Measurements from ENCODE around the gene TMEM170B.

TMEM170B gene

GRCh38 chr6:11622156-11622555, 84.6 kb downstream of the TMEM170B start:
- Histone ChIP-seq H2AFZ (peak overlapping the region; percentile 39), H3K4me2 (ENCODE audit: low read length) (no peak overlapping the region), H3K9me3 (ENCODE audit: control insufficient read depth, low read length) (no peaks in the 10 kb centered on the region), H3K27ac (no peak overlapping the region), H3K27me3 (ENCODE audit: control insufficient read depth, insufficient read depth, low read length) (no peaks in the 10 kb centered on the region), H3K4me1 (peaks cover 15% of the 10 kb centered on the region), H3K4me3 (ENCODE audit: low read depth, low read length) (no peak overlapping the region), H3K36me3 (ENCODE audit: control insufficient read depth, insufficient read depth, low read length) (no peaks in the 10 kb centered on the region), H3K9ac (no peak overlapping the region), H3K79me2 (no peaks in the 10 kb centered on the region)
- TF ChIP-seq CTCF (IDR thresholded peaks at IDR 0.05) = no peak

- no peaks in the 10 kb centered on the region for H3K27me3 ChIP-seq (ENCODE audit: control insufficient read depth, insufficient read depth, low read length)
- H3K4me3 ChIP-seq (ENCODE audit: low read depth, low read length) = no peak overlapping the region
- peaks cover 15% of the 10 kb centered on the region for H3K4me1 ChIP-seq
- no peaks in the 10 kb centered on the region for H3K9me3 ChIP-seq (ENCODE audit: control insufficient read depth, low read length)
- H3K4me2 ChIP-seq (ENCODE audit: low read length) = no peak overlapping the region
- no peaks in the 10 kb centered on the region for H3K36me3 ChIP-seq (ENCODE audit: control insufficient read depth, insufficient read depth, low read length)
- no peak for TF ChIP-seq CTCF (IDR thresholded peaks at IDR 0.05)
- no peak overlapping the region for H3K9ac ChIP-seq
- no peak overlapping the region for H2AFZ ChIP-seq
- no peak overlapping the region for H3K27ac ChIP-seq
- H3K79me2 ChIP-seq = no peaks in the 10 kb centered on the region
These were observed 85.7 kb downstream of the TMEM170B start for GRCh38 chr6:11623272-11623671.

GRCh38 chr6:11625302-11625701, 87.8 kb downstream of the TMEM170B start:
- Histone ChIP-seq H3K79me2 (no peaks in the 10 kb centered on the region), H2AFZ (no peak overlapping the region), H3K27ac (no peak overlapping the region), H3K27me3 (ENCODE audit: control insufficient read depth, insufficient read depth, low read length) (no peaks in the 10 kb centered on the region), H3K4me3 (ENCODE audit: low read depth, low read length) (no peak overlapping the region), H3K9ac (no peak overlapping the region), H3K36me3 (ENCODE audit: control insufficient read depth, insufficient read depth, low read length) (no peaks in the 10 kb centered on the region), H3K4me1 (peaks cover 15% of the 10 kb centered on the region), H3K4me2 (ENCODE audit: low read length) (no peak overlapping the region), H3K9me3 (ENCODE audit: control insufficient read depth, low read length) (no peaks in the 10 kb centered on the region)
- no peak for TF ChIP-seq CTCF (IDR thresholded peaks at IDR 0.05)

GRCh38 chr6:11626356-11626755, 88.8 kb downstream of the TMEM170B start:
- Histone ChIP-seq H3K9ac (no peak overlapping the region), H3K4me3 (ENCODE audit: low read depth, low read length) (no peak overlapping the region), H3K4me1 (peaks cover 7% of the 10 kb centered on the region)

More at GRCh38 chr6:11626356-11626755, 88.8 kb downstream of the TMEM170B start:
- Histone ChIP-seq H3K36me3 (ENCODE audit: control insufficient read depth, insufficient read depth, low read length) (no peaks in the 10 kb centered on the region), H3K79me2 (no peaks in the 10 kb centered on the region), H3K27ac (no peak overlapping the region), H3K27me3 (ENCODE audit: control insufficient read depth, insufficient read depth, low read length) (no peaks in the 10 kb centered on the region), H3K4me2 (ENCODE audit: low read length) (no peak overlapping the region), H2AFZ (no peak overlapping the region), H3K9me3 (ENCODE audit: control insufficient read depth, low read length) (no peaks in the 10 kb centered on the region)
- no peak for TF ChIP-seq CTCF (IDR thresholded peaks at IDR 0.05)
